WTC11 (cell line): Measurements from ENCODE around the gene PARD3B. TPM values are rescaled to one million over a fixed set of nuclear protein-coding genes. Genes with fewer than 3 reads are reported as not detected.
A peak's percentile ranks its signal among the peaks of the same experiment; 100 is the strongest.

Source experiments
- ATAC-seq: fragments of 200-7000 bp; cut with Tn5 transposase; 2 replicates; pipeline ENCODE4 v1.10.0; 2021; ENCODE audit warnings: mild to moderate bottlenecking, moderate library complexity
- CTCF ChIA-PET: fragments of 300-600 bp; sonication (Branson Sonifier 250); formaldehyde crosslinking; loops from one replicate; lab custom pipeline; 2021; ENCODE audit warnings: antibody characterized with exemption; lab: Charles Lee
- POLR2A ChIA-PET: fragments of 350-600 bp; sonication (Branson Sonifier 250); formaldehyde crosslinking; loops from one replicate; lab custom pipeline; 2021; ENCODE audit warnings: antibody characterized with exemption; lab: Charles Lee
- DNase-seq: peaks from one replicate; pipeline ENCODE4 v3.0.0; 2021; ENCODE audit warnings: low spot score
- H3K27ac Mint-ChIP-seq: 2 replicates; pipeline ENCODE4 v1.8.0; 2021; ENCODE audit warnings: mixed read lengths
- H3K27me3 Mint-ChIP-seq: 2 replicates; pipeline ENCODE4 v1.8.0; 2021; ENCODE audit warnings: low read depth, mild to moderate bottlenecking, moderate library complexity, mixed read lengths
- H3K36me3 Mint-ChIP-seq: 2 replicates; pipeline ENCODE4 v1.8.0; 2021; ENCODE audit warnings: mixed read lengths
- H3K4me1 Mint-ChIP-seq: 2 replicates; pipeline ENCODE4 v1.8.0; 2022; ENCODE audit warnings: mixed read lengths
- H3K4me3 Mint-ChIP-seq: 2 replicates; pipeline ENCODE4 v1.8.0; 2021; ENCODE audit warnings: mild to moderate bottlenecking, moderate library complexity, mixed read lengths
- H3K9me3 Mint-ChIP-seq: 2 replicates; pipeline ENCODE4 v1.8.0; 2021; ENCODE audit warnings: mixed read lengths
- ATF1 ChIP-seq: sonication (generic); formaldehyde crosslinking; IDR thresholded peaks from 2 replicates; pipeline ENCODE4 v1.8.1; 2023; ENCODE audit warnings: mild to moderate bottlenecking, moderate library complexity, missing genetic modification reagents
- CBFB ChIP-seq: sonication (generic); formaldehyde crosslinking; IDR thresholded peaks from 2 replicates; pipeline ENCODE4 v1.8.1; 2022; ENCODE audit warnings: mild to moderate bottlenecking, low read depth, missing genetic modification reagents
- CTCF ChIP-seq: fragments of 200-600 bp; IDR thresholded peaks from 2 replicates; pipeline ENCODE4 v1.8.0; 2022; ENCODE audit warnings: antibody characterized with exemption
- E2F5 ChIP-seq: sonication (generic); formaldehyde crosslinking; IDR thresholded peaks from 2 replicates; pipeline ENCODE4 v1.8.1; 2022; ENCODE audit warnings: mild to moderate bottlenecking, moderate library complexity, missing genetic modification reagents
- FOXJ3 ChIP-seq: sonication (generic); formaldehyde crosslinking; IDR thresholded peaks from 2 replicates; pipeline ENCODE4 v1.9.0; 2021; ENCODE audit warnings: missing genetic modification reagents, mild to moderate bottlenecking, borderline replicate concordance
- JAZF1 ChIP-seq: fragments of 250-450 bp; sonication (Bioruptor Pico); IDR thresholded peaks from 2 replicates; pipeline ENCODE4 v1.9.0; 2021; ENCODE audit warnings: moderate library complexity, mild to moderate bottlenecking, inconsistent platforms
- NFE2L1 ChIP-seq: sonication (generic); formaldehyde crosslinking; IDR thresholded peaks from 2 replicates; pipeline ENCODE4 v1.8.1; 2023; ENCODE audit warnings: missing genetic modification reagents
- NR2C2 ChIP-seq: sonication (generic); formaldehyde crosslinking; IDR thresholded peaks from 2 replicates; pipeline ENCODE4 v1.8.0; 2022; ENCODE audit warnings: mild to moderate bottlenecking, missing genetic modification reagents
- PRRX2 ChIP-seq: fragments of 250-450 bp; sonication (Bioruptor Pico); IDR thresholded peaks from 2 replicates; pipeline ENCODE4 v1.8.0; 2021; ENCODE audit warnings: mild to moderate bottlenecking
- RORB ChIP-seq: fragments of 250-450 bp; sonication (Bioruptor Pico); IDR thresholded peaks from 2 replicates; pipeline ENCODE4 v1.9.0; 2021; ENCODE audit warnings: mild to moderate bottlenecking
- SMAD3 ChIP-seq: sonication (generic); formaldehyde crosslinking; IDR thresholded peaks from 2 replicates; pipeline ENCODE4 v1.8.0; 2022; ENCODE audit warnings: missing genetic modification reagents, mild to moderate bottlenecking, borderline replicate concordance
- TEAD1 ChIP-seq: sonication (generic); formaldehyde crosslinking; IDR thresholded peaks from 2 replicates; pipeline ENCODE4 v1.8.0; 2022; ENCODE audit warnings: mild to moderate bottlenecking, missing genetic modification reagents
- ZNF121 ChIP-seq: sonication (generic); formaldehyde crosslinking; IDR thresholded peaks from 2 replicates; pipeline ENCODE4 v1.8.0; 2023; ENCODE audit warnings: missing genetic modification reagents
- ZNF281 ChIP-seq: sonication (generic); formaldehyde crosslinking; IDR thresholded peaks from 2 replicates; pipeline ENCODE4 v1.8.0; 2023; ENCODE audit warnings: mild to moderate bottlenecking, missing genetic modification reagents
- ZNF416 ChIP-seq: fragments of 250-450 bp; sonication (Bioruptor Pico); IDR thresholded peaks from 2 replicates; pipeline ENCODE4 v1.9.0; 2021; ENCODE audit warnings: mild to moderate bottlenecking, inconsistent platforms
- ZNF423 ChIP-seq: fragments of 250-450 bp; sonication (Bioruptor Pico); IDR thresholded peaks from 2 replicates; pipeline ENCODE4 v2.1.2; 2022; ENCODE audit warnings: mild to moderate bottlenecking, moderate library complexity
- total RNA-seq: library from RNA; stranded (reverse); gene quantifications from 3 replicates; pipeline ENCODE4 v1.2.3, GENCODE V29; 2021
- TF ChIP-seq, protein P1 (sequence below): fragments of 250-450 bp; sonication (Bioruptor Pico); IDR thresholded peaks from 2 replicates; pipeline ENCODE4 v1.9.0; 2021; ENCODE audit warnings: mild to moderate bottlenecking
- TF ChIP-seq, protein P2 (sequence below): sonication (generic); formaldehyde crosslinking; IDR thresholded peaks from 2 replicates; pipeline ENCODE4 v1.8.1; 2023; ENCODE audit warnings: mild to moderate bottlenecking, missing genetic modification reagents

The PARD3B gene
- total RNA-seq, 1 experiment from 2014 or later: 5.6 TPM

DNA sequence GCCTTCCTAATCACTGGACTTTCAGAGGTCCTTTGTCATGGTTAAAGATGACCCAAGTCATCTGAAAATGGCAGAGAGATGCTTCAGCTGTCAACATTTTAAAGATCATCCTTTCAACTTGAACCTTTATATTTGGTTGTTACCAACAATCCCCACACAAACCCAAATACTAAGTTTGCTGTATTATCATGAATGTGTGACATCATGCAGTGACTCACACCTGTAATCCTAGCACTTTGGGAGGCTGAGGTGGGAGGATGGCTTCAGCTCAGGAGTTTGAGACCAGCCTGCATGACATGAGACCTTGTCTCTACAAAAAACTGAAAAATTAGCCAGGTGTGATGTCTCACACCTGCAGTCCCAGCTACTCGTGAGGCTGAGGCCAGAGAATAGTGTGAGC lies 1081.8 kb downstream of the PARD3B start:
- no peak for ATAC-seq
- TF ChIP-seq, protein P1, sequence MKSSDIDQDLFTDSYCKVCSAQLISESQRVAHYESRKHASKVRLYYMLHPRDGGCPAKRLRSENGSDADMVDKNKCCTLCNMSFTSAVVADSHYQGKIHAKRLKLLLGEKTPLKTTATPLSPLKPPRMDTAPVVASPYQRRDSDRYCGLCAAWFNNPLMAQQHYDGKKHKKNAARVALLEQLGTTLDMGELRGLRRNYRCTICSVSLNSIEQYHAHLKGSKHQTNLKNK (CRISPR knock-in tag): no peak
- TF ChIP-seq ZNF281: no peak
- no peak for TF ChIP-seq NR2C2 (CRISPR knock-in tag)
- no peak for TF ChIP-seq JAZF1 (CRISPR knock-in tag)
- TF ChIP-seq E2F5 (CRISPR knock-in tag): no peak
- TF ChIP-seq RORB: no peak
- no peak for DNase-seq
- peaks cover 13% of the 10 kb centered on the region for H3K4me1 Mint-ChIP-seq
- no peaks in the 10 kb centered on the region; the same call in 1 of the 2 replicates for H3K27me3 Mint-ChIP-seq
- CTCF ChIA-PET: no interaction called here
- POLR2A ChIA-PET: no interaction called here
- no peak overlapping the region for H3K27ac Mint-ChIP-seq
- H3K4me3 Mint-ChIP-seq: no peak overlapping the region
- H3K9me3 Mint-ChIP-seq: peaks cover 4% of the 10 kb centered on the region
- no peaks in the 10 kb centered on the region for H3K36me3 Mint-ChIP-seq

GRCh38 chr2:205628422-205628821 lies 1083.1 kb downstream of the PARD3B start:
- no peak for ATAC-seq
- no peak overlapping the region for H3K27ac Mint-ChIP-seq
- peaks cover 18% of the 10 kb centered on the region for H3K9me3 Mint-ChIP-seq
- no peaks in the 10 kb centered on the region; the same call in 1 of the 2 replicates for H3K27me3 Mint-ChIP-seq
- no peak for TF ChIP-seq FOXJ3
- no peak for TF ChIP-seq ZNF121 (CRISPR knock-in tag)
- ChIA-PET CTCF (interaction anchor here (1.2 kb wide), 1 partner anchor 298 kb away, joined by 3 read pairs; no protein-coding TSS in a partner anchor), POLR2A (no interaction called here)
- no peak overlapping the region for H3K4me3 Mint-ChIP-seq
- peaks cover 5% of the 10 kb centered on the region for H3K36me3 Mint-ChIP-seq
- DNase-seq: no peak
- peaks cover 13% of the 10 kb centered on the region for H3K4me1 Mint-ChIP-seq

GRCh38 chr2:205629091-205629776 lies 1084.0 kb downstream of the PARD3B start:
- DNase-seq (no peak), ATAC-seq (peak; percentile 55)
- peaks cover 20% of the 10 kb centered on the region for H3K9me3 Mint-ChIP-seq
- POLR2A ChIA-PET: no interaction called here
- peaks cover 5% of the 10 kb centered on the region for H3K36me3 Mint-ChIP-seq
- TF ChIP-seq, protein P2, sequence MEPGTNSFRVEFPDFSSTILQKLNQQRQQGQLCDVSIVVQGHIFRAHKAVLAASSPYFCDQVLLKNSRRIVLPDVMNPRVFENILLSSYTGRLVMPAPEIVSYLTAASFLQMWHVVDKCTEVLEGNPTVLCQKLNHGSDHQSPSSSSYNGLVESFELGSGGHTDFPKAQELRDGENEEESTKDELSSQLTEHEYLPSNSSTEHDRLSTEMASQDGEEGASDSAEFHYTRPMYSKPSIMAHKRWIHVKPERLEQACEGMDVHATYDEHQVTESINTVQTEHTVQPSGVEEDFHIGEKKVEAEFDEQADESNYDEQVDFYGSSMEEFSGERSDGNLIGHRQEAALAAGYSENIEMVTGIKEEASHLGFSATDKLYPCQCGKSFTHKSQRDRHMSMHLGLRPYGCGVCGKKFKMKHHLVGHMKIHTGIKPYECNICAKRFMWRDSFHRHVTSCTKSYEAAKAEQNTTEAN: no peak
- TF ChIP-seq ZNF423 (CRISPR knock-in tag) (no peak), CBFB (CRISPR knock-in tag) (no peak)
- H3K27ac Mint-ChIP-seq: no peak overlapping the region
- H3K27me3 Mint-ChIP-seq: no peaks in the 10 kb centered on the region
- peaks cover 13% of the 10 kb centered on the region for H3K4me1 Mint-ChIP-seq
- CTCF ChIA-PET: interaction anchor here (1.2 kb wide), 1 partner anchor 297 kb away, joined by 3 read pairs; no protein-coding TSS in a partner anchor
- H3K4me3 Mint-ChIP-seq: no peak overlapping the region

DNA sequence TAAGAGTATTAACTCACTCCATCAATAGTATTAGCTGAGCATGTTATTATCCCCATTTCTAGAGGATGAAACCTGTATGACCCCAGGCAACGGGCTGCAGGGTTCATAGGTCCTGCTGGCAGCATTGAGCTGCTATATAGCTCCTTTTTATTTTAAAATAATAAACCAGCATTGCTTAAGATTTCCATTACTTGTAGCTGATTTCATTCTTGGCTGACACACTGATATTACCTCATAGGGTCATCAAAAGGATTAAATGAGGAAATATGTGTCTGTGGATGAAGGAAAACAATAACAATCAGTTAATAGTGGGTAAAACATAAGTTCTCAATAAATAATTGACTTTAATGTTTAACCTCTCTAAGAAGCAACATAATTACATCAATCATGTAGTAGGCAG lies 1088.7 kb downstream of the PARD3B start:
- POLR2A ChIA-PET: no interaction called here
- H3K27me3 Mint-ChIP-seq: no peaks in the 10 kb centered on the region
- H3K27ac Mint-ChIP-seq: no peak overlapping the region
- CTCF ChIA-PET: no interaction called here
- peaks cover 5% of the 10 kb centered on the region for H3K36me3 Mint-ChIP-seq
- ATAC-seq (no peak), DNase-seq (no peak)
- TF ChIP-seq SMAD3 (CRISPR knock-in tag) (no peak), NFE2L1 (CRISPR knock-in tag) (no peak), ZNF416 (CRISPR knock-in tag) (no peak), TEAD1 (CRISPR knock-in tag) (no peak), CTCF (no peak), PRRX2 (CRISPR knock-in tag) (no peak), ATF1 (no peak)
- H3K9me3 Mint-ChIP-seq: peaks cover 20% of the 10 kb centered on the region
- H3K4me3 Mint-ChIP-seq: no peak overlapping the region
- peaks cover 19% of the 10 kb centered on the region for H3K4me1 Mint-ChIP-seq
